ENCODE results near the gene CDH2.

Gene CDH2

GRCh38 chr18:28127763-28128658 lies 48.9 kb downstream of the CDH2 start:
- Histone ChIP-seq H3K4me1 (peaks cover 6% of the 10 kb centered on the region), H3K9ac (no peak overlapping the region), H3K9me3 (ENCODE audit: control insufficient read depth, low read length) (no peaks in the 10 kb centered on the region), H2AFZ (no peak overlapping the region), H3K4me2 (ENCODE audit: low read length) (no peak overlapping the region), H3K36me3 (ENCODE audit: control insufficient read depth, insufficient read depth, low read length) (no peaks in the 10 kb centered on the region), H3K79me2 (peaks cover 42% of the 10 kb centered on the region), H3K27ac (no peak overlapping the region), H3K27me3 (ENCODE audit: control insufficient read depth, insufficient read depth, low read length) (no peaks in the 10 kb centered on the region), H3K4me3 (ENCODE audit: low read depth, low read length) (no peak overlapping the region)
- TF ChIP-seq, protein P1, sequence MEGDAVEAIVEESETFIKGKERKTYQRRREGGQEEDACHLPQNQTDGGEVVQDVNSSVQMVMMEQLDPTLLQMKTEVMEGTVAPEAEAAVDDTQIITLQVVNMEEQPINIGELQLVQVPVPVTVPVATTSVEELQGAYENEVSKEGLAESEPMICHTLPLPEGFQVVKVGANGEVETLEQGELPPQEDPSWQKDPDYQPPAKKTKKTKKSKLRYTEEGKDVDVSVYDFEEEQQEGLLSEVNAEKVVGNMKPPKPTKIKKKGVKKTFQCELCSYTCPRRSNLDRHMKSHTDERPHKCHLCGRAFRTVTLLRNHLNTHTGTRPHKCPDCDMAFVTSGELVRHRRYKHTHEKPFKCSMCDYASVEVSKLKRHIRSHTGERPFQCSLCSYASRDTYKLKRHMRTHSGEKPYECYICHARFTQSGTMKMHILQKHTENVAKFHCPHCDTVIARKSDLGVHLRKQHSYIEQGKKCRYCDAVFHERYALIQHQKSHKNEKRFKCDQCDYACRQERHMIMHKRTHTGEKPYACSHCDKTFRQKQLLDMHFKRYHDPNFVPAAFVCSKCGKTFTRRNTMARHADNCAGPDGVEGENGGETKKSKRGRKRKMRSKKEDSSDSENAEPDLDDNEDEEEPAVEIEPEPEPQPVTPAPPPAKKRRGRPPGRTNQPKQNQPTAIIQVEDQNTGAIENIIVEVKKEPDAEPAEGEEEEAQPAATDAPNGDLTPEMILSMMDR (IDR thresholded peaks at IDR 0.05) = no peak

GRCh38 chr18:28127228-28127627 lies 49.7 kb downstream of the CDH2 start:
- TF ChIP-seq, protein P1 (IDR thresholded peaks at IDR 0.05) = no peak
- Histone ChIP-seq H3K36me3 (ENCODE audit: control insufficient read depth, insufficient read depth, low read length) (no peaks in the 10 kb centered on the region), H3K4me2 (ENCODE audit: low read length) (no peak overlapping the region), H3K79me2 (peaks cover 35% of the 10 kb centered on the region), H3K4me3 (ENCODE audit: low read depth, low read length) (no peak overlapping the region), H3K9ac (no peak overlapping the region), H3K4me1 (peaks cover 6% of the 10 kb centered on the region), H2AFZ (no peak overlapping the region), H3K9me3 (ENCODE audit: control insufficient read depth, low read length) (no peaks in the 10 kb centered on the region), H3K27ac (no peak overlapping the region), H3K27me3 (ENCODE audit: control insufficient read depth, insufficient read depth, low read length) (no peaks in the 10 kb centered on the region)

- no peaks in the 10 kb centered on the region for H3K9me3 ChIP-seq (ENCODE audit: control insufficient read depth, low read length)
- TF ChIP-seq, protein P1 (IDR thresholded peaks at IDR 0.05) = no peak
- no peak overlapping the region for H2AFZ ChIP-seq
- H3K4me2 ChIP-seq (ENCODE audit: low read length) = no peak overlapping the region
- no peaks in the 10 kb centered on the region for H3K36me3 ChIP-seq (ENCODE audit: control insufficient read depth, insufficient read depth, low read length)
- no peak overlapping the region for H3K27ac ChIP-seq
- peaks cover 34% of the 10 kb centered on the region for H3K79me2 ChIP-seq
- H3K4me1 ChIP-seq = peaks cover 6% of the 10 kb centered on the region
- no peaks in the 10 kb centered on the region for H3K27me3 ChIP-seq (ENCODE audit: control insufficient read depth, insufficient read depth, low read length)
- H3K9ac ChIP-seq = no peak overlapping the region
- H3K4me3 ChIP-seq (ENCODE audit: low read depth, low read length) = no peak overlapping the region
Observed at GRCh38 chr18:28126768-28127167, 50.2 kb downstream of the CDH2 start.

DNA sequence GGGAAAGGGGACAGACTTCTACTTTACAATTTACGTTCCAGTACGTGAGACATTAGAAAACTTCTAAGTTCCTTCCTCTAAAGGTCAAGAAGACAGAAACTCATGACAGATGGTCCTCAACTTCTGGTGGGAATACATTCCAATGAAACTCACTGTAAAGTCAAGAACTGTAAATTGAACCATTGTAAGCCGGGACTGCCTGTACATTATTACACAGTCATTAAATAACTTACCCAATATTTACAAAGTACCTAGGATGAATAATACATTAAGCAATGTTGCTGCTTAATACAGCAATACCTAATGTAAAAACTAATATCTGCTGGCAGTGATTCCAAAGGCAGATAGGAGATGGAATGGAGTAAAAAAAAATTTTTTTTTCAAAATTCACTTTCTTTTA lies 51.9 kb downstream of the CDH2 start:
- H3K4me3 ChIP-seq (ENCODE audit: low read depth, low read length) = no peak overlapping the region
- no peak overlapping the region for H3K27ac ChIP-seq
- H3K4me2 ChIP-seq (ENCODE audit: low read length) = no peak overlapping the region
- no peak overlapping the region for H3K9ac ChIP-seq
- H3K9me3 ChIP-seq (ENCODE audit: control insufficient read depth, low read length) = no peaks in the 10 kb centered on the region
- TF ChIP-seq, protein P1 (IDR thresholded peaks at IDR 0.05) = no peak
- H2AFZ ChIP-seq = no peak overlapping the region
- no peaks in the 10 kb centered on the region for H3K27me3 ChIP-seq (ENCODE audit: control insufficient read depth, insufficient read depth, low read length)
- peaks cover 10% of the 10 kb centered on the region for H3K4me1 ChIP-seq
- no peaks in the 10 kb centered on the region for H3K36me3 ChIP-seq (ENCODE audit: control insufficient read depth, insufficient read depth, low read length)
- H3K79me2 ChIP-seq = peaks cover 29% of the 10 kb centered on the region

Measured in parathyroid adenoma (tissue), 2 donors.